GM19099 (cell line): ENCODE data around the gene RAVER2.

Experiments
- POLR2A ChIP-seq: IDR thresholded peaks from 3 replicates; pipeline ENCODE4 v1.6.1; 2011; ENCODE audit warnings: low read depth; ENCODE audit not compliant: insufficient read length; ENCODE audit errors: extremely low read depth

Gene RAVER2

GRCh38 chr1:64838486-64838885 is 93.6 kb downstream of the RAVER2 start:
- TF ChIP-seq POLR2A: no peak

DNA sequence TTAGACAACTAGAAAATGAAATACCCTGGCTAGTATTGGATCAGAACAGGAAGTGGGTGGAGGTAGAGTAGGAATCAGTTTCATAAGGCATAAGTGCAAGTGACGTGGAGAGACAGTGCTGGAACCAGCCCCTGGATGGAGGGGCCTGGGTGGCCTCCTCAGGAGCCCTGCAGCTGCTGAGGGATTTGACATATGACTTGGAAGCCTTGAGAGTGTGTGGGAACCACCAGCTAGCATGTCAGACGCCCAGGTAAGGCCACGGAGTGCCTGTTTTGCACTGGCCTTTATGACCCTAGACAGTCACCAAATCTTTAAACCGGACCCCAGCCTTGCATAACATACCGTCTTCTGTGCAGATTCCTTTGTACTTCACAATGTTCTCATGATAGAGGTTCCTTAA is 94.4 kb downstream of the RAVER2 start:
- no peak for TF ChIP-seq POLR2A

DNA sequence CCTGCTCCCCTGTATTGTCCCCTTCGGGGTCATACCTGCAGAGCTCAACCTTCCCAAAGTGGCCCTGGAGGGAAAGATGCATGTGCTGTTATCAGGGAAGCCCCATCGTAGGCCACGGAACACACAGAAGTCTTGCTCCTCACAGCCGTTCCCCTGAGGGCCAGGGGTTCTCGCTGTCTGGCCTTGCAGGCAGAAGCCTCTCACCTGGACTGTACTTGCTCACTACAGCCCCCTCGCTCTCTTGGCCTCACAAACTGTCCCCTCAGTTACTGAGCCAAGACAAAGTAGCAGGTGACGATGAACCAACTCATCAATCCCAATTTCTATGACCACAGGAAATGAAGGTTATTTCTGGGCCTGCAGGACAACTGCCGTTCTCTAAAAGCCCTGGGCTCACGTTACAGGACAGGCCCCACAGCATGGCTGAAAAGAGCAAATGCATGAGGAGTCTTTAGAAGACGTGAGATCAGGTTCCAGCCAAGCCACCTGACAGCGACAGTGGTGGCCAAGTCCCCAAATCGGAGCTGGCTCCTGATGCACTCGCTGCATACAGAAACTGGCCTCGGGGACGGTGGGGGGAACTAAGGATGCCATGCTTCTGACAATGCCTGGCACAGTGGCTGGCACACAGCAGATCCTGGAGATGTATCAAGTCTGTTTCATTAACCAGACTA is 95.0 kb downstream of the RAVER2 start:
- no peak for TF ChIP-seq POLR2A

DNA sequence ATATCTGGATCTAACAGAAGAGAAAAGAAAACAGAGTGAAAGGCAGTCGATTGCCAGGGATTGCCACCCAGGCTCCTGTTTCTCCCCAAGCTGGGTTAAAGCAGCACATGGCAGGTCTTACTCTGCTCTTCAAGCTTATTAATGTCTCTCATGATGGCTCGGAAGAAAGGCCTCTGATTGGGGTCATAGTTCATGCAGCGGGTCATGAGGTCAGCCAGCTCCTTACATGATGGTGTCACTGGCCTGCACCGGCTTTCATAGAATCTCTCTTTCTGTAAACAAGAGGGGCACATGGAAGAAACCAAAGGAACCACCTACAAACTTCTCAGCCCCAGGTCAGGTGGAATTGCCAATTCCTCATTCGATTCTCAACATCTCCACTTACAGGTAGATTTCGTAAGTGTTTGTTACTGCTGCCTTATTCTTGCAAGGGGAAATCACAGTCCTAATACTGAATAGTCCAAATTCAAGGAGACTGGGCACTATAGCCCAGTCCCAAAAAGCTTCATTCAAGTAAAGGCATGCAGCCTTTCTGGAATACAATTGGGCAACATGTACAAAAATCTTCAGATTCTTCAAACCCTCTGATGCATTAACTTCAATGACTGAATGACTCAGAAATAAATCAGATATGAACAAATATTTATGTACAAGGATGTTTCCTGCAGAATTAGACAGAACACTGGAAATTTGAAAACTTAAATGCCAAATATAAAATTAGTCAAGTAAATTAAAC is 96.6 kb downstream of the RAVER2 start:
- no peak for TF ChIP-seq POLR2A

DNA sequence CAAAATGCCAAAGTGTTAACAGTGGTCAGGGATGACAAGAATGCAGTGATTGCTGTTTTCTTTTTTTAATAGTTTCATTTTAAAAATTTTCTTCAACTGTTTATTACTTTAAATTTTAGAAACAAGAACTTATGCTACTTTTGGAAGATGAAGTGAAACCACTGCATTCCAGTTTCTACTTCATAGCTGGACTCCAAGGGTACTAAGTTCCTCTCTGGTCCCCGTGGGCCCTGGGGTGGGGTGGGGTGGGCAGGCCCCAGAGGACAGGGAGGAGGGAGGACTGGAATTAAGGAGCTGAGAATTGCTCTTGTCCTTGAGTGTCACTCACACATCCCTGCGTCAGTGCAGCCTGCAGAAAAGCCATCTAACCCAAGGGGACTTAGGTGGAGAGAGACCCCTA is 97.3 kb downstream of the RAVER2 start:
- TF ChIP-seq POLR2A: no peak

- TF ChIP-seq POLR2A: no peak
Measured at GRCh38 chr1:64843675-64844074, 98.8 kb downstream of the RAVER2 start.

DNA sequence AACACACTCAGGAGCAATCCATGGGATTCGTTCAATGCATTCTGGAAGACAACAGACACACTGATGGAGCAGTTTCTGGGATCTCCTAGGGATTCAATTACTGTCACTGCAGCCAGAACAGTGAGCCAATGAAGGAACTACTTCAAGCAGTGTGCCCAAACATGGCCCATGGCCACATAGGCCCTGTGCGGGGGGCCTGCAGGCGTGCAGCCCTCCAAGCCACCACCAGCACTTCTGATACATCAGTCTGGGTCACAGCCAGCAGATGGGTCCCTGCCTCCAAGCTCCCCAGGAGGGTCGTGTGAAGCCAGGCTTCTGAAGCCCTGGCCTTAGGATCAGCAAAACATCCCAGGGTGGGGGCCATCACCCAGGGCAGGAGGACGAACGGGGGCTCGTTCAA is 99.3 kb downstream of the RAVER2 start:
- TF ChIP-seq POLR2A: no peak

DNA sequence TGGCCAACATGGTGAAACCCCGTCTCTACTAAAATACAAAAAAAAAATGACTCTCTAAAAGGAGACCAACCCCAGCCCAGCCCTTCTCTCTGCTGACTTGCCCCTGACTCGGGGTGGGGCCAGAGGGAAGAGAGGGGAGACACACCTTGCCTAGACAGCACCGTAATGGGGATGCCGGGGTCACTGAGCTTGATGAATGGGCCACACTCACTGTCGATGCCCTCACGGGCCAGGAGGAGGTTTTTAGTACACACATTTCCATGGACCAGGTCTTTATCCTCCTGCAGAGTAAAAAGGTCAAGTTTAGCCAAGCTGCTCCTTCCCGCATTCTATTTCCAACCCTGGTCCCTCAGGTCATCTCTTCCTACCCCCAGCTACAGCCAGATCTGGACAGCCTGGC is 99.7 kb downstream of the RAVER2 start:
- TF ChIP-seq POLR2A: no peak

- no peak for TF ChIP-seq POLR2A
Measured at GRCh38 chr1:64845831-64846425, 101.1 kb downstream of the RAVER2 start.

DNA sequence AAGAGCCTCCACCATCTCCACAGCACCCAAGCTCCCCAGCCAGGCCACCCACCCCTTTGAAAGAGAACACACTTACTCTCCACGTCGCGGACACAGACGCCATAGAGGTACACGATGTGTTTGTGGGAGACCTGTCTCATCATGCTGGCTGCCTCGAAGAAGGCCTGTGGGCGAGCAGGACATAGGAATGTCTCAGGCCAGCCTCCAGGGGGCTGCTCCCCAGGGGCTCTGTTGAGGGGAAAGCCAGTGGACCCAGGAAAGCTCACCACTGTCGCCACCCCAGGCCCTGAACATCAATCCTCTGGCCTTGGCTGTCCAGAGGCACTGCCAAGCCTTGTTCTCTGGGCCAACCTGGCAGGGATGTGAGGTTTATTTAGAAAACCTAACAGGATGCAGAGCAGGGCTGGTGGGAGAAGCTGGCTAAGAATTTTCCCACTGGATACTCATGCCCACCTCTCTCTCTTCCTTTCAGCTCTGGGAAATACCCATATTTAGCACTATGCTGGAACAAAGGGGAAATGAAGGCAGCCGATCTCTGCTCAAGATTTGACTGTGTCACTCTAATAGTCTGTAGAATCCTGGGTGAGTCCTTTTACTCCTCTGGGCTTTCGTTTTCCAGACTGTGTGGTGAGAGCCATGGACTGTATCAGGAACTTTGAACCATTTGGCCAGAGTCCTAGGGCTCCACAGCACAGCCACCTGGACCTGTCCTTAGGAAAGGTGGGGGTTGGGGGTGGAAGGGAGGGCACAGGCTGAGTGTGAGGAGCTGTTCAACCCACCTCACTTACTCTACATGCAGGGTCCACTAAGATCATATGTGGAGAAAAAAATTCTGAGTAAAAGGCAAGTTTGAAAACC is 101.9 kb downstream of the RAVER2 start:
- TF ChIP-seq POLR2A: no peak

DNA sequence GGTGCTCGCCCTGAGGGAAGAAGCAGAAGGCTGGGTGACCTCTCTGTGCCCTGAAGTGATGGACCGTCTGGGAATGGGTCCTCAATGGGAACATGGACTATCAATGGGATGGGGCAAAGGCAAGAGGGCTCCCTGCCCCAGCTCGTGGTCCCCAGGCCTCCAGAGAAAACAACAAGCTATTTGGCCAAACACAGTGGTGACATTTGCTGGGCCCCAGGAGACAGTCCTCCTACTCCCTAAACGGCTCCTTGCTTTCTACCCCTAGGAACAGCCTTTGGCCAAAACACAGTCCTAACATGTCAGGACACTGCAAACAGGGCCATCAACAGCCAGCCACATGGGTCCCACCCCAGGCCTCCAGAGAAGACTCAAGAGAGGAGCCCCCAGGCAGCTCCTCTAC is 102.8 kb downstream of the RAVER2 start:
- TF ChIP-seq POLR2A: no peak

GRCh38 chr1:64848136-64848535 is 103.3 kb downstream of the RAVER2 start:
- TF ChIP-seq POLR2A: no peak

- TF ChIP-seq POLR2A: no peak
Measured at GRCh38 chr1:64848803-64849202, 103.9 kb downstream of the RAVER2 start.

GRCh38 chr1:64849942-64850341 is 105.1 kb downstream of the RAVER2 start:
- no peak for TF ChIP-seq POLR2A

GRCh38 chr1:64850846-64851245 is 106.0 kb downstream of the RAVER2 start:
- no peak for TF ChIP-seq POLR2A
